H1 (cell line): Measurements from ENCODE around the gene ZNF432. TPM values are rescaled to one million over a fixed set of nuclear protein-coding genes. Genes with fewer than 3 reads are reported as not detected.

Source experiments
- CTCF ChIA-PET: fragments of 300-600 bp; sonication (Branson Sonifier 250); formaldehyde crosslinking; loops from one replicate; lab custom pipeline; 2021; ENCODE audit not compliant: partially characterized antibody; lab: Charles Lee
- POLR2A ChIA-PET: fragments of 300-600 bp; sonication (Branson Sonifier 250); formaldehyde crosslinking; loops from one replicate; lab custom pipeline; 2021; ENCODE audit warnings: inconsistent platforms; ENCODE audit not compliant: partially characterized antibody; lab: Charles Lee
- DNase-seq, 2 experiments: peaks; one replicate each; pipeline versions ENCODE4 v3.0.0 to v3.0.0-alpha.2; 2010 to 2022; ENCODE audit warnings: low spot score in 2 of 2, low read depth in 1 of 2, mixed read lengths in 1 of 2
- FAIRE-seq: peaks from 2 replicates; lab custom pipeline; 2011; peaks lifted over from hg19 to GRCh38; lab: Jason Lieb, UNC
- H2AFZ ChIP-seq: 2 replicates; pipeline ENCODE4 v1.8.1; 2012; ENCODE audit warnings: low read length, inconsistent platforms
- H2AK5ac ChIP-seq: 2 replicates; pipeline ENCODE4 v1.6.1; 2013; ENCODE audit warnings: low read depth, low read length
- H2BK120ac ChIP-seq: replicated peaks from 2 replicates; pipeline ENCODE3; 2013; ENCODE audit warnings: low read depth, low read length, inconsistent platforms
- H2BK12ac ChIP-seq: 2 replicates; pipeline ENCODE4 v1.6.1; 2013; ENCODE audit warnings: low read depth, low read length
- H2BK15ac ChIP-seq: 2 replicates; pipeline ENCODE4 v1.6.1; 2013; ENCODE audit warnings: low read length
- H2BK20ac ChIP-seq: 2 replicates; pipeline ENCODE4 v1.6.1; 2013; ENCODE audit warnings: low read length
- H2BK5ac ChIP-seq: 2 replicates; pipeline ENCODE4 v1.6.1; 2013; ENCODE audit warnings: low read depth, low read length
- H3K14ac ChIP-seq: 2 replicates; pipeline ENCODE4 v1.6.1; 2013; ENCODE audit warnings: inconsistent platforms; ENCODE audit not compliant: insufficient read length
- H3K18ac ChIP-seq: 2 replicates; pipeline ENCODE4 v1.6.1; 2013; ENCODE audit warnings: low read length; ENCODE audit errors: extremely low read depth
- H3K23ac ChIP-seq: 2 replicates; pipeline ENCODE4 v1.6.1; 2013; ENCODE audit warnings: inconsistent platforms; ENCODE audit not compliant: insufficient read length
- H3K23me2 ChIP-seq: 2 replicates; pipeline ENCODE4 v1.6.1; 2013; ENCODE audit warnings: low read depth, low read length
- H3K27ac ChIP-seq: 2 replicates; pipeline ENCODE4 v1.6.1; 2011; ENCODE audit warnings: low read depth, low read length, inconsistent platforms
- H3K27me3 ChIP-seq, 4 experiments: replicated peaks in 1 of 4; 1 replicate in 1 of 4; 2 replicates in 3 of 4; pipeline versions ENCODE4 v1.6.1 to v1.8.1; 2011 to 2013; ENCODE audit warnings: low read length in 3 of 4, mild to moderate bottlenecking in 3 of 4, inconsistent platforms in 2 of 4, mixed read lengths in 2 of 4, moderate library complexity in 1 of 4; ENCODE audit not compliant: control insufficient read depth in 3 of 4, insufficient read depth in 3 of 4; ENCODE audit errors: extremely low read depth in 1 of 4
- H3K36me3 ChIP-seq, 4 experiments: 2 replicates each; pipeline versions ENCODE4 v1.6.1 to v1.8.1; 2011 to 2013; ENCODE audit warnings: mild to moderate bottlenecking in 4 of 4, low read length in 3 of 4, moderate library complexity in 2 of 4, control low read depth in 1 of 4, inconsistent platforms in 1 of 4; ENCODE audit not compliant: insufficient read depth in 4 of 4, control insufficient read depth in 2 of 4
- H3K4ac ChIP-seq: replicated peaks from 2 replicates; pipeline ENCODE3; 2013; ENCODE audit warnings: low read length, low read depth, mixed read lengths, inconsistent platforms; ENCODE audit not compliant: insufficient read length
- H3K4me1 ChIP-seq, 4 experiments: replicated peaks in 1 of 4; 1 replicate in 1 of 4; 2 replicates in 3 of 4; pipeline versions ENCODE4 v1.6.1 to v1.8.1; 2011 to 2013; ENCODE audit warnings: low read length in 3 of 4, inconsistent platforms in 2 of 4, mixed read lengths in 1 of 4; ENCODE audit not compliant: insufficient read depth in 4 of 4, control insufficient read depth in 3 of 4
- H3K4me2 ChIP-seq, 2 experiments: 2 replicates each; pipeline versions ENCODE4 v1.6.1 to v1.8.1; 2011 to 2013; ENCODE audit warnings: low read depth in 2 of 2, low read length in 2 of 2, control low read depth in 1 of 2, inconsistent platforms in 1 of 2, mild to moderate bottlenecking in 1 of 2; ENCODE audit not compliant: insufficient read depth in 1 of 2
- H3K4me3 ChIP-seq, 4 experiments: fragments of 200-600, 300-600 bp in 1 of 4; sonication (generic), shearing (Covaris generic), sonication (Bioruptor Twin) in 1 of 4; 2 replicates each; pipeline versions ENCODE4 v1.5.1 to v1.8.1; 2011 to 2016; ENCODE audit warnings: low read length in 4 of 4, low read depth in 3 of 4, control low read depth in 2 of 4, inconsistent platforms in 2 of 4, mild to moderate bottlenecking in 2 of 4, mixed read lengths in 1 of 4, moderate library complexity in 1 of 4; ENCODE audit not compliant: insufficient read depth in 2 of 4; ENCODE audit errors: extremely low read depth in 1 of 4
- H3K56ac ChIP-seq: replicated peaks from 2 replicates; pipeline ENCODE3; 2013; ENCODE audit warnings: low read depth, mild to moderate bottlenecking, mixed read lengths, low read length, inconsistent platforms; ENCODE audit not compliant: insufficient read length
- H3K79me1 ChIP-seq: 2 replicates; pipeline ENCODE4 v1.6.1; 2013; ENCODE audit warnings: low read depth, low read length, control low read depth
- H3K79me2 ChIP-seq, 2 experiments: 2 replicates each; pipeline versions ENCODE4 v1.6.1 to v1.8.1; 2012 to 2013; ENCODE audit warnings: low read length in 2 of 2, mild to moderate bottlenecking in 2 of 2, inconsistent platforms in 1 of 2; ENCODE audit not compliant: insufficient read depth in 2 of 2, control insufficient read depth in 1 of 2
- H3K9ac ChIP-seq, 4 experiments: replicated peaks in 1 of 4; 1 replicate in 1 of 4; 2 replicates in 3 of 4; pipeline versions ENCODE4 v1.6.1 to v1.8.1; 2011 to 2013; ENCODE audit warnings: low read depth in 3 of 4, low read length in 3 of 4, control low read depth in 2 of 4, mild to moderate bottlenecking in 2 of 4, moderate library complexity in 2 of 4, inconsistent platforms in 1 of 4; ENCODE audit errors: extremely low read depth in 1 of 4
- H3K9me3 ChIP-seq, 2 experiments: 2 replicates each; pipeline versions ENCODE4 v1.6.1 to v1.8.1; 2012 to 2013; ENCODE audit warnings: mild to moderate bottlenecking in 2 of 2, moderate library complexity in 2 of 2, control low read depth in 1 of 2, inconsistent platforms in 1 of 2, low read depth in 1 of 2, low read length in 1 of 2, mixed read lengths in 1 of 2; ENCODE audit not compliant: insufficient read depth in 2 of 2
- H4K20me1 ChIP-seq, 2 experiments: replicated peaks in 1 of 2; 2 replicates each; pipeline versions ENCODE3 to v1.8.1; 2011 to 2013; ENCODE audit warnings: inconsistent platforms in 2 of 2, low read length in 2 of 2, mild to moderate bottlenecking in 1 of 2; ENCODE audit not compliant: insufficient read depth in 2 of 2, control insufficient read depth in 1 of 2
- H4K5ac ChIP-seq: 2 replicates; pipeline ENCODE4 v1.6.1; 2013; ENCODE audit warnings: low read length, low read depth, mixed read lengths, inconsistent platforms; ENCODE audit not compliant: insufficient read length
- H4K8ac ChIP-seq: 2 replicates; pipeline ENCODE4 v1.8.0; 2013; ENCODE audit warnings: mild to moderate bottlenecking, moderate library complexity, low read length, inconsistent platforms; ENCODE audit not compliant: insufficient read depth; ENCODE audit errors: extremely low read depth
- H4K91ac ChIP-seq: replicated peaks from 2 replicates; pipeline ENCODE3; 2013; ENCODE audit warnings: low read length, mixed read lengths, inconsistent platforms; ENCODE audit not compliant: insufficient read length
- CBX5 ChIP-seq: fragments of 300-800, 300-1000 bp; sonication (generic); IDR thresholded peaks from 2 replicates; pipeline ENCODE4 v1.7.1; 2016; ENCODE audit warnings: antibody characterized with exemption, low read length, low read depth
- CTBP2 ChIP-seq: IDR thresholded peaks from 2 replicates; pipeline ENCODE4 v1.7.0; 2011; ENCODE audit warnings: borderline replicate concordance, mild to moderate bottlenecking, moderate library complexity, mixed read lengths, low read length; ENCODE audit not compliant: insufficient read depth, insufficient read length
- EP300 ChIP-seq, 2 experiments: IDR thresholded peaks; 1 replicate in 1 of 2; 2 replicates in 1 of 2; pipeline ENCODE4 v1.6.1; 2011 to 2012; ENCODE audit warnings: low read depth in 2 of 2, low read length in 2 of 2, mild to moderate bottlenecking in 2 of 2, borderline replicate concordance in 1 of 2, inconsistent platforms in 1 of 2, moderate library complexity in 1 of 2
- RBBP5 ChIP-seq: IDR thresholded peaks from 2 replicates; pipeline ENCODE4 v1.7.1; 2012; ENCODE audit warnings: low read depth, mild to moderate bottlenecking, inconsistent platforms, low read length, moderate library complexity, borderline replicate concordance
- ZNF274 ChIP-seq: IDR thresholded peaks from 2 replicates; pipeline ENCODE4 v1.7.0; 2012; ENCODE audit warnings: low read length, borderline replicate concordance; ENCODE audit errors: extremely low read depth
- WGBS, 2 experiments: shearing (Covaris generic) in 1 of 2; methylation state at CpG; one replicate each; pipeline versions ENCODE4 v1.1.6 to v1.1.7; 2013 to 2015; ENCODE audit warnings: low lambda C conversion rate in 2 of 2, mixed read lengths in 2 of 2, inconsistent platforms in 1 of 2, low coverage in 1 of 2, missing lambda C conversion rate in 1 of 2; ENCODE audit not compliant: insufficient replicate concordance in 2 of 2, insufficient coverage in 1 of 2, insufficient read length in 1 of 2; ENCODE audit errors: extremely low coverage in 1 of 2, missing lambda C conversion rate in 1 of 2; 5-methylcytosine and 5-hydroxymethylcytosine counted together
- polyA plus RNA-seq, 7 experiments: library from polyadenylated mRNA; depleted of rRNA in 3 of 7; stranded (reverse) in 5 of 7; unstranded in 2 of 7; fragments of >200 nt in 5 of 7; fragments of 200-250 nt in 2 of 7; gene quantifications; 1 replicate in 5 of 7; 2 replicates in 1 of 7; 4 replicates in 1 of 7; pipeline versions ENCODE4 v1.2.1 to v1.2.3, GENCODE V29; 2011 to 2013; ENCODE audit warnings: missing spikeins in 2 of 7, mixed read lengths in 2 of 7
- total RNA-seq: library from RNA; stranded (reverse); fragmentation: NEBNext Ultra II Directional; extraction: Animal tissue kit (Norgen Biotek cat#: 25700); gene quantifications from 2 replicates; pipeline ENCODE4 v1.2.1, GENCODE V29; 2021

Gene ZNF432
- total and polyA plus RNA-seq, 2 of the 8 experiments (the other 6 are each of a cell fraction or from before 2014, with no cell fraction given), result 2.0 to 8.3 TPM

DNA sequence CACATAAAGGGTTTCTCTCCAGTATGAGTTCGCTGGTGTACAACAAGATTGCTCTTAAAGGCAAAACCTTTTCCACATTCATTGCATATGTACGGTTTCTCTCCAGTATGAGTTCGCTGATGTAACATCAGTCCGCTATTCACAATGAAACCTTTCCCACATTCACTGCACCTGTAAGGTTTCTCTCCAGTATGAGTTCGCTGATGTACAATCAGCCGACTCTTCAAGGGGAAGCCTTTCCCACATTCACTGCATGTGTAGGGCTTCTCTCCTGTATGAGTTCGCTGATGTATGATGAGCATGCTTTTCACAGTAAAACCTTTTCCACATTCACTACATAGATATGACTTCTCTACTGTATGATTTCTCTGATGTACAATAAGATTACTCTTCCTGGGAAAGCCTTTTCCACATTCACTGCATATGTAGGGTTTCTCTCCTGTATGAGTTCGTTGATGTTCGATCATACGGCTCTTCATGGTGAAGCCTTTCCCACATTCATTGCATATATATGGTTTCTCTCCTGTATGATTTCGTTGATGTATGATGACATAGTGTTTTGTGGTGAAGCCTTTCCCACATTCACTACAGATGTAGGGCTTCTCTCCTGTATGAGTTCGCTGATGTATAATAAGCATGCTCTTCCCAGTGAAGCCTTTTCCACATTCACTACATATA is 14.4 kb downstream of the ZNF432 start:
- Histone ChIP-seq H3K56ac (no peak overlapping the region), H2BK12ac (no peak overlapping the region), H3K9ac (no peak overlapping the region), H4K8ac (no peak overlapping the region), H3K4me3 (peak overlapping the region in 1 of 4 experiments; percentile 3; a peak in 1 of 8 replicates), H4K20me1 (no peaks in the 10 kb centered on the region), H3K14ac (no peak overlapping the region), H2BK5ac (no peak overlapping the region), H2BK20ac (no peak overlapping the region), H3K18ac (no peak overlapping the region), H2BK15ac (no peak overlapping the region), H3K4me2 (no peak overlapping the region), H3K23ac (no peak overlapping the region), H3K23me2 (no peaks in the 10 kb centered on the region), H3K27me3 (no peaks in the 10 kb centered on the region), H2AK5ac (no peak overlapping the region), H3K9me3 (peaks cover 61 to 64% of the 10 kb centered on the region in 2 experiments), H3K36me3 (peaks cover 2 to 86% (median 37%) of the 10 kb centered on the region in 4 experiments; a peak in 7 of 8 replicates), H3K4me1 (no peaks in the 10 kb centered on the region), H3K79me2 (no peaks in the 10 kb centered on the region), H3K27ac (no peak overlapping the region), H4K5ac (no peak overlapping the region), H3K4ac (no peak overlapping the region), H3K79me1 (no peaks in the 10 kb centered on the region), H4K91ac (no peak overlapping the region), H2BK120ac (no peak overlapping the region), H2AFZ (no peak overlapping the region)
- DNase-seq (no peak), FAIRE-seq (no peak)
- ChIA-PET CTCF (no interaction called here), POLR2A (no interaction called here)
- WGBS, 2 experiments, result 87% methylated on average over 12 of the region's 12 CpGs; no CpG with 5 or more reads in 1 of the 2 experiments
- peak; percentile 49; the same call in 1 of the 2 replicates for TF ChIP-seq ZNF274
- no peak for TF ChIP-seq CTBP2
- no peak for TF ChIP-seq EP300 (IDR thresholded peaks at IDR 0.05; ENCODE audit: borderline replicate concordance in 1 of 2, low read depth in 2 of 2, low read length in 2 of 2)
- TF ChIP-seq RBBP5, result no peak
- TF ChIP-seq CBX5, result no peak
